Measurements from ENCODE around the gene GLS. TPM values are rescaled to one million over a fixed set of nuclear protein-coding genes. Genes with fewer than 3 reads are reported as not detected.
"Not testable (repeated sequence)": the region's sequence is repeated elsewhere in the genome, so short reads cannot be mapped to it uniquely, and the experiment has no call there.

GLS gene
- total RNA-seq, 3 donors from 2014 or later, result 96.7 to 157 (median 133) TPM

DNA sequence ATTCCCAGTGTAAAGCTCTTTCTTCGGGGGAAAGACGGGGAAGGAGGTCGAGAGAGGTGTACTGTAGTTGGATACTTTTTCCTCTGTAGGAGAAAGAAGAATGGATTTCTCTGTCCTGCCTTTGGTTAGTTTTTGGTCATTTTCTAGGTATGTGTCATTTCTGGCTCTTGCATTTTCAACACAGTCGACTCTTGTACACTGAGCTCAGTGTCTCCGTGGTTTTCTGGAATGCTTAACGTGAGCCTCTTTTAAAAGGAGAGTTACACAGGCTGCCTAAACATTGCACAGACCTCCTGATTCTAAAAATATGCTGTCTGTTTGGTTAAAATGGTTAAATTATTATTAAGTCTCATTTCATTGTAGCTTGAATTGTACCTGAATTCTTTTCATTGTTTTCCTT lies 21.8 kb upstream of the GLS start:
- no peaks in the 10 kb centered on the region for H3K9me3 ChIP-seq
- intact Hi-C loops (cut with DNase I; ENCODE audit: low total_unique reads), result no loop called here
- H3K4me3 ChIP-seq, result no peak overlapping the region
- H3K27me3 ChIP-seq, result no peaks in the 10 kb centered on the region
- H3K27ac ChIP-seq, result peak overlapping the region; percentile 54 to 68
- no peaks in the 10 kb centered on the region for H3K36me3 ChIP-seq
- TF ChIP-seq POLR2AphosphoS5 (IDR thresholded peaks at IDR 0.05), result no peak
- TF ChIP-seq, protein P1, sequence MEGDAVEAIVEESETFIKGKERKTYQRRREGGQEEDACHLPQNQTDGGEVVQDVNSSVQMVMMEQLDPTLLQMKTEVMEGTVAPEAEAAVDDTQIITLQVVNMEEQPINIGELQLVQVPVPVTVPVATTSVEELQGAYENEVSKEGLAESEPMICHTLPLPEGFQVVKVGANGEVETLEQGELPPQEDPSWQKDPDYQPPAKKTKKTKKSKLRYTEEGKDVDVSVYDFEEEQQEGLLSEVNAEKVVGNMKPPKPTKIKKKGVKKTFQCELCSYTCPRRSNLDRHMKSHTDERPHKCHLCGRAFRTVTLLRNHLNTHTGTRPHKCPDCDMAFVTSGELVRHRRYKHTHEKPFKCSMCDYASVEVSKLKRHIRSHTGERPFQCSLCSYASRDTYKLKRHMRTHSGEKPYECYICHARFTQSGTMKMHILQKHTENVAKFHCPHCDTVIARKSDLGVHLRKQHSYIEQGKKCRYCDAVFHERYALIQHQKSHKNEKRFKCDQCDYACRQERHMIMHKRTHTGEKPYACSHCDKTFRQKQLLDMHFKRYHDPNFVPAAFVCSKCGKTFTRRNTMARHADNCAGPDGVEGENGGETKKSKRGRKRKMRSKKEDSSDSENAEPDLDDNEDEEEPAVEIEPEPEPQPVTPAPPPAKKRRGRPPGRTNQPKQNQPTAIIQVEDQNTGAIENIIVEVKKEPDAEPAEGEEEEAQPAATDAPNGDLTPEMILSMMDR (IDR thresholded peaks at IDR 0.05), result no peak
- TF ChIP-seq POLR2A (IDR thresholded peaks at IDR 0.05), result no peak
- no peak for DNase-seq (ENCODE audit: low spot score in 2 of 2)
- no peaks in the 10 kb centered on the region for H3K4me1 ChIP-seq

DNA sequence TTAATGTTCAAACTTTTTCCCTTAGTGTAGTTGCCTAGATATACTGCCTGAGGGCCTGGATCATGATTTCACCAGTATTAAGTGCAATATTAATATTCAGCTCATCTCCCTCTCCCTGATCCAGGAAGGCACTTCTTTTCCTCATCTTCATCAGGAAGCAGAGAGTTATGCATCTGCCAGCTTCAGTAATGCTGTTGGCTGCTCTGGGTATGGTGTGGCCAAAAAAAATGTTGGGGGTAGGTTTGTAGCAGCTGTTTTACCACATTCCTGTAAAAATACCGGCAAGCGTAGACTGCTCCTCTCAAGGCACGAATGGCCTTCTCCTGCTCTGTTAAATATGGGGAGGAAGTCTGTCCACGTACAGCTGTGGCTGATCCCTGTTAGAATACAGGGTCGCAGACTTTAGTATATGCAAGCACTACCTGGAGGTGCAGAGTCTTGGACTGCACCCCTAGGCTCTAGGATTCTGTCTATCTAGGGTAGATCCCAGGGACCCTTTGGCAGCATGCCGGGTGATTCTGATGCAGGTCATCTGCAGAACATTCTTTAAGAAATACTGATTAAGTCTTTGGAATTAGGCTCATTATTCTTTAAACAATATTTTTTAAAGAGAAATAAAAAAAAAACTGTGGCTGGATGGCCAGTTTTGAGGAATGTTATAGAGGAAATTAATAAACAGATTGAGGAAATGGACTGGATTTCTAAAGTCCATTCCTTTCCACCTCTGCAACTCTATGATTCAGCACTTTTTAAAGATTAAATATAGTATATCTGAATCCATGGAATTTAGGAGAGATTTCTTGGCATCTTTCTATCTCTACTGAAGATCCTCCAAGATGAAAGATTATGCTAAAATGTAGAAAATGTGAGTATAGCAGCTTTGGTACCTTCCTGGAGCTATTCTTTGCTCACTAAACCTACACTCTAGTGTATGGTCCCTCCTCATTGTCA lies 21.0 kb upstream of the GLS start:
- Histone ChIP-seq H3K36me3 (no peaks in the 10 kb centered on the region), H3K4me3 (no peak overlapping the region), H3K9me3 (no peaks in the 10 kb centered on the region), H3K27ac (peak overlapping the region; percentile 54 to 68), H3K27me3 (no peaks in the 10 kb centered on the region), H3K4me1 (no peaks in the 10 kb centered on the region)
- intact Hi-C loops (cut with DNase I; ENCODE audit: low total_unique reads), result no loop called here
- DNase-seq (ENCODE audit: low spot score in 2 of 2), result no peak
- TF ChIP-seq POLR2AphosphoS5 (IDR thresholded peaks at IDR 0.05) (no peak), POLR2A (IDR thresholded peaks at IDR 0.05) (no peak)
- TF ChIP-seq, protein P1 (IDR thresholded peaks at IDR 0.05), result no peak

DNA sequence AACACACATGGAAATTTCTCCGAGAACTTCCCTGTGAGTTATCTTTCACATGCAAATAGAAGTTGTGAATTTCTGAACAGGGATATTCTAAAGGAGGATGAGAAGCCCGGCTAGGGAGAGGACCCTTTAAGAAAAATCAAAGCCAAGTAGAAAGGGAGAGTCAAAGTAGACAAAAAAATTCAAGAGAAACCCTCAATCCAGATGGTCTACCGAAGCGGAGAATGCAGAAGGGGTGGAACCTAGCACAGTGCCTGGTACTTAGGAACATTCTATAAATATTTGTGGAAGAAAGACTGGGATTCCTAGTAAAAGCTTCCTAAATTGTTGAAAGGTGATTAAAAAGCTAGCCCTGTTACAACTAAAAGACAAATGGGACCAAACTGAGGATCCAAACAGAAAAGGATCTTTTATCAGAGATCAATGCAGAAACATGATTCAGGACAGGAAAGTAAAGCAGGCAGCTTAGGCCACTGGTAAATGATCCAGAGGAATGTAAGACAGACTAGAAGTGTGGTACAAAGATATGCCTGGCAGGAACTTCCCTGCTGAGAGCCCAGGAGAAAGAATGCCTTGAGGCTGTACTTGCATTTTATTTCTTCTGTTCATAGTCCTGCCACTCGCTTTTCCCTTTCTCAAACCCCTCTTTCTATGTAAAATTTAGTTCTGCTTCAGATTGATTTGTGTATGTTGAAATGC lies 19.5 kb upstream of the GLS start:
- Histone ChIP-seq H3K4me3 (no peak overlapping the region), H3K9me3 (no peaks in the 10 kb centered on the region), H3K4me1 (no peaks in the 10 kb centered on the region), H3K27me3 (no peaks in the 10 kb centered on the region), H3K36me3 (no peaks in the 10 kb centered on the region), H3K27ac (no peak overlapping the region)
- no peak for DNase-seq (ENCODE audit: low spot score in 2 of 2)
- intact Hi-C loops (cut with DNase I; ENCODE audit: low total_unique reads), result no loop called here
- TF ChIP-seq, protein P1 (IDR thresholded peaks at IDR 0.05), result no peak
- TF ChIP-seq POLR2A (IDR thresholded peaks at IDR 0.05) (no peak), POLR2AphosphoS5 (IDR thresholded peaks at IDR 0.05) (no peak)

DNA sequence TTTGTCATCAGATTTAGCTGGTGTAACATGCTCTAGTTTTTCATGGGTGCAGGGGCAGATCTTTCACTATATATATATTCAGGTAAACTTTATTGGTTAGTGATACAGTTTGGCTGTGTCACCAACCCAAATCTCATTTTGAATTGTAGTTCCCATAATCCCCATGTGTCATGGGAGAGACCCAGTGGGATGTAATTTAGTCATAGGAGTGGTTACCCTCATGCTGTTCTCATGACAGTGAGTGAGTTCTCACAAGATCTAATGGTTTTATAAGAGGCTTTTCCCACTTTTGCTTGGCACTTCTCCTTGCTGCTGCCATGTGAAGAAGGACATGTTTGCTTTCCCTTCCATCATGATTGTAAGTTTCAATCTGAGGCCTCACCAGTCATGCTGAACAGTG lies 18.5 kb upstream of the GLS start:
- intact Hi-C loops (cut with DNase I; ENCODE audit: low total_unique reads), result loop anchor here (1.0 kb wide), 1 partner anchor 10 kb away; no protein-coding TSS in a partner anchor
- H3K27ac ChIP-seq, result not testable (repeated sequence)

DNA sequence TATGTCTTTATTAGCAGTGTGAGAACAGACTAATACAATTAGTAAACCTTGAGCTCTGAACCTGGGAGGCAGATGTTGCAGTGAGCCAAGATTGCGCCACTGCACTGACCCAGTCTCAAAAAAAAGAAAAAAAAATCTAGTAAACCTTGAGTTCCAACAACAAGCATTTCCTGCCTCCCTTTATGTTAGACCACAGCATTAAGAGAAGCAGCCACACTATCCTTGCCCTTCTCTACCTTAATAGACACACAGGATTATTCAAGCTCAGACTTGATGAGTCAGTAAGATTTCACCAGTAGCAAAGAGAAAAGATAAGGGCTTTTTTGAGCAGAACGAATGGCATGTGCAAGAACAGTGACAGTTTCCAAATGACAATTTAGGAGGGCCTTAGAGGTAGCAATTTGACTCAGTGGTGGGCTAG lies 18.0 kb upstream of the GLS start:
- H3K27ac ChIP-seq, result no peak overlapping the region
- TF ChIP-seq POLR2A (IDR thresholded peaks at IDR 0.05) (no peak), POLR2AphosphoS5 (IDR thresholded peaks at IDR 0.05) (no peak)
- TF ChIP-seq, protein P1 (IDR thresholded peaks at IDR 0.05), result no peak

More for the DNA sequence above, 18.5 kb upstream of the GLS start:
- H3K4me1 ChIP-seq; H3K9me3 ChIP-seq; H3K36me3 ChIP-seq; DNase-seq (ENCODE audit: low spot score in 2 of 2); H3K27me3 ChIP-seq; H3K4me3 ChIP-seq: not testable (repeated sequence)

More for the DNA sequence above, 18.0 kb upstream of the GLS start:
- intact Hi-C loops (cut with DNase I; ENCODE audit: low total_unique reads), result loop anchor here (1.0 kb wide), 1 partner anchor 10 kb away; no protein-coding TSS in a partner anchor
- Histone ChIP-seq H3K36me3 (no peaks in the 10 kb centered on the region), H3K9me3 (no peaks in the 10 kb centered on the region), H3K4me3 (no peak overlapping the region), H3K27me3 (no peaks in the 10 kb centered on the region), H3K4me1 (no peaks in the 10 kb centered on the region)
- DNase-seq (ENCODE audit: low spot score in 2 of 2), result no peak
